ENCODE results near the gene C3orf18. TPM values are rescaled to one million over a fixed set of nuclear protein-coding genes. Genes with fewer than 3 reads are reported as not detected.

Gene C3orf18
- total and polyA plus RNA-seq, 9 of the 15 experiments (the other 6 are each of a cell fraction or from before 2014, with no cell fraction given), result 0.01 to 2.3 (median 0.94) TPM

DNA sequence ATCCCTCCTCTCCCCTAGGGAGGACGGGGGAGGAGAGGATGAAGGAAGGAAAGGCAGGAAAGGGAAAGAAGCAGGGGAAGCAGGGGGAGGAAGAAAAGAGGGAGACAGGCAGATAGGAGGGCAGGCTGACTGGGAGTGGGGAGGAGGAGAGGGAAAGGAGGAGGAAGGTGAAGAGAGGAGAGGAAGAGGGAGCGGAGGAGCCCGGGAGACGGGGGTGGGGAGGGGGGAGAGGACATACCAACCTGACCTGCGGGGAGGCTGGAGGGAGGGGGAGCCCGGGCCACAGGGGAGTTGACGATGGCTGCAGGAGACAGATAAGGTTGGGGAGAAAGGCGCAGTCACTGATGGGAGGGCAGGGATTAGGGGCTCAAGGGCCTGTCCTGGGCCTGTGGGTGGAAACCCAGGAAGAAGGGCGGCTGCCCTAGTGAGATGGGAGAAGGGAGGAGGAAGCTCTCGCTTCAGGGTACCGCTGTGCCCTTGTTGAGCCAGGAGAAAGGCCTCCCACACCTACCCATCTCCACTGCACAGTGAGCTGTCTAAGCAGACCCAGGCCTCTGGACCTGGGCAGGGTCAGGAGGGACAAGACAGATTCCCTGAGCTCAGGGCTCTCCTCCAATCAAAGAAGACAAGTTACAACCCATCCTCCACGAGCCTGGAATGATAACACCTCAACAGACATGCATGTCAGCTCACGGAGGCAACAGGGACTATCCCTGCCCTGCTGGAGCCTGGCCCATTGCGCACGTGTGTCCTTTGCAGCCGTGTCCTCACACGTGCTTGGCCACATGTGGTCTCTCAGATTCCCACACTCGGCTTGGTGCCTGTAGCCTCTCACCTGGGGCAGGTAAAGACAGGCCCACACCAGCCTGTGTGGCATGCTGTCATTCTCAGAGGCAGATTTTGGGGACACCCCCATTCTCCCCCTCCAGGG is 27.9 kb downstream of the C3orf18 start (continued):
- TF ChIP-seq ZBTB5 (IDR thresholded peaks at IDR 0.05) (no peak), TAF9B (IDR thresholded peaks at IDR 0.05; ENCODE audit: partially characterized antibody) (no peak), ARID3B (CRISPR knock-in tag; IDR thresholded peaks at IDR 0.05; ENCODE audit: borderline replicate concordance) (no peak), ZNF133 (CRISPR knock-in tag; IDR thresholded peaks at IDR 0.05) (no peak), SRSF9 (IDR thresholded peaks at IDR 0.05; ENCODE audit: borderline replicate concordance, low read depth, low read length) (no peak), HMG20B (CRISPR knock-in tag; IDR thresholded peaks at IDR 0.05) (no peak), SIN3A (IDR thresholded peaks at IDR 0.05; ENCODE audit: borderline replicate concordance in 2 of 2, control insufficient read depth in 1 of 2, low read depth in 2 of 2, low read length in 2 of 2) (no peak), TRIM25 (IDR thresholded peaks at IDR 0.05; ENCODE audit: borderline replicate concordance) (no peak), RFX1 (IDR thresholded peaks at IDR 0.05) (no peak), ZFX (CRISPR knock-in tag; IDR thresholded peaks at IDR 0.05) (peak; percentile 14), KLF13 (tag; IDR thresholded peaks at IDR 0.05; ENCODE audit: borderline replicate concordance, low read depth) (no peak), CAMTA2 (CRISPR knock-in tag; conservative IDR thresholded peaks at IDR 0.05) (no peak), SNIP1 (IDR thresholded peaks at IDR 0.05; ENCODE audit: low read depth) (no peak), HIVEP1 (CRISPR knock-in tag; IDR thresholded peaks at IDR 0.05) (no peak), CHD2 (IDR thresholded peaks at IDR 0.05; ENCODE audit: low read depth, low read length) (no peak)
- TF ChIP-seq, protein P1, sequence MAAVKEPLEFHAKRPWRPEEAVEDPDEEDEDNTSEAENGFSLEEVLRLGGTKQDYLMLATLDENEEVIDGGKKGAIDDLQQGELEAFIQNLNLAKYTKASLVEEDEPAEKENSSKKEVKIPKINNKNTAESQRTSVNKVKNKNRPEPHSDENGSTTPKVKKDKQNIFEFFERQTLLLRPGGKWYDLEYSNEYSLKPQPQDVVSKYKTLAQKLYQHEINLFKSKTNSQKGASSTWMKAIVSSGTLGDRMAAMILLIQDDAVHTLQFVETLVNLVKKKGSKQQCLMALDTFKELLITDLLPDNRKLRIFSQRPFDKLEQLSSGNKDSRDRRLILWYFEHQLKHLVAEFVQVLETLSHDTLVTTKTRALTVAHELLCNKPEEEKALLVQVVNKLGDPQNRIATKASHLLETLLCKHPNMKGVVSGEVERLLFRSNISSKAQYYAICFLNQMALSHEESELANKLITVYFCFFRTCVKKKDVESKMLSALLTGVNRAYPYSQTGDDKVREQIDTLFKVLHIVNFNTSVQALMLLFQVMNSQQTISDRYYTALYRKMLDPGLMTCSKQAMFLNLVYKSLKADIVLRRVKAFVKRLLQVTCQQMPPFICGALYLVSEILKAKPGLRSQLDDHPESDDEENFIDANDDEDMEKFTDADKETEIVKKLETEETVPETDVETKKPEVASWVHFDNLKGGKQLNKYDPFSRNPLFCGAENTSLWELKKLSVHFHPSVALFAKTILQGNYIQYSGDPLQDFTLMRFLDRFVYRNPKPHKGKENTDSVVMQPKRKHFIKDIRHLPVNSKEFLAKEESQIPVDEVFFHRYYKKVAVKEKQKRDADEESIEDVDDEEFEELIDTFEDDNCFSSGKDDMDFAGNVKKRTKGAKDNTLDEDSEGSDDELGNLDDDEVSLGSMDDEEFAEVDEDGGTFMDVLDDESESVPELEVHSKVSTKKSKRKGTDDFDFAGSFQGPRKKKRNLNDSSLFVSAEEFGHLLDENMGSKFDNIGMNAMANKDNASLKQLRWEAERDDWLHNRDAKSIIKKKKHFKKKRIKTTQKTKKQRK (IDR thresholded peaks at IDR 0.05; ENCODE audit: borderline replicate concordance, low read depth, low read length), result no peak
- TF ChIP-seq, protein P2, sequence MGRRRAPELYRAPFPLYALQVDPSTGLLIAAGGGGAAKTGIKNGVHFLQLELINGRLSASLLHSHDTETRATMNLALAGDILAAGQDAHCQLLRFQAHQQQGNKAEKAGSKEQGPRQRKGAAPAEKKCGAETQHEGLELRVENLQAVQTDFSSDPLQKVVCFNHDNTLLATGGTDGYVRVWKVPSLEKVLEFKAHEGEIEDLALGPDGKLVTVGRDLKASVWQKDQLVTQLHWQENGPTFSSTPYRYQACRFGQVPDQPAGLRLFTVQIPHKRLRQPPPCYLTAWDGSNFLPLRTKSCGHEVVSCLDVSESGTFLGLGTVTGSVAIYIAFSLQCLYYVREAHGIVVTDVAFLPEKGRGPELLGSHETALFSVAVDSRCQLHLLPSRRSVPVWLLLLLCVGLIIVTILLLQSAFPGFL (CRISPR knock-in tag; IDR thresholded peaks at IDR 0.05), result no peak
